Loucy (cell line): Measurements from ENCODE around the gene EIF4E2.

Experiments
- H2AFZ ChIP-seq: fragments of 200-600 bp; sonication (generic); 2 replicates; pipeline ENCODE4 v1.6.0; 2016; ENCODE audit warnings: antibody characterized with exemption, mild to moderate bottlenecking, low read length, moderate library complexity
- H3F3A ChIP-seq: fragments of 200-600 bp; 2 replicates; pipeline ENCODE4 v1.6.0; 2016; ENCODE audit warnings: antibody characterized with exemption, low read depth, mild to moderate bottlenecking
- H3K27me3 ChIP-seq: fragments of 200-600 bp; sonication (generic); 2 replicates; pipeline ENCODE4 v1.6.1; 2014; ENCODE audit warnings: low read length, mild to moderate bottlenecking; ENCODE audit not compliant: insufficient read depth, poor library complexity, severe bottlenecking
- H3K36me3 ChIP-seq: fragments of 200-600 bp; sonication (generic); 2 replicates; pipeline ENCODE4 v1.6.1; 2016; ENCODE audit warnings: low read length; ENCODE audit not compliant: insufficient read depth
- H3K4me1 ChIP-seq: fragments of 200-600 bp; sonication (generic); 2 replicates; pipeline ENCODE4 v1.5.1; 2014; ENCODE audit warnings: low read length, mild to moderate bottlenecking; ENCODE audit not compliant: insufficient read depth, poor library complexity, severe bottlenecking
- H3K4me2 ChIP-seq: fragments of 200-600 bp; sonication (generic); 2 replicates; pipeline ENCODE4 v1.6.0; 2014; ENCODE audit warnings: antibody characterized with exemption, low read length, low read depth, mild to moderate bottlenecking; ENCODE audit not compliant: poor library complexity, severe bottlenecking
- H3K4me3 ChIP-seq: fragments of 200-600 bp; sonication (generic); 2 replicates; pipeline ENCODE4 v1.5.1; 2014; ENCODE audit warnings: low read length, mild to moderate bottlenecking, mixed read lengths; ENCODE audit not compliant: poor library complexity, severe bottlenecking
- H3K79me2 ChIP-seq: fragments of 200-600 bp; sonication (generic); 2 replicates; pipeline ENCODE4 v1.6.1; 2014; ENCODE audit warnings: low read length; ENCODE audit not compliant: insufficient read depth
- H3K9ac ChIP-seq: fragments of 200-600 bp; sonication (generic); 2 replicates; pipeline ENCODE4 v1.6.0; 2014; ENCODE audit warnings: mild to moderate bottlenecking, low read depth, low read length, moderate library complexity; ENCODE audit not compliant: poor library complexity, severe bottlenecking
- H3K9me2 ChIP-seq: fragments of 200-600 bp; sonication (generic); replicated peaks from 2 replicates; pipeline ENCODE4 v1.6.1; 2016; ENCODE audit warnings: low read depth, low read length, mixed read lengths
- H3K9me3 ChIP-seq: fragments of 200-600 bp; sonication (generic); 2 replicates; pipeline ENCODE4 v1.6.1; 2014; ENCODE audit warnings: mild to moderate bottlenecking, antibody characterized with exemption, low read length, low read depth; ENCODE audit not compliant: insufficient read depth
- H4K20me1 ChIP-seq: fragments of 200-600 bp; sonication (generic); 2 replicates; pipeline ENCODE4 v1.6.0; 2014; ENCODE audit warnings: antibody characterized with exemption, low read length, mild to moderate bottlenecking; ENCODE audit not compliant: insufficient read depth, poor library complexity, severe bottlenecking
- CTCF ChIP-seq: fragments of 200-600 bp; sonication (generic); conservative IDR thresholded peaks from 2 replicates; pipeline ENCODE4 v1.5.1; 2014; ENCODE audit warnings: mild to moderate bottlenecking, antibody characterized with exemption, low read length
- EZH2phosphoT487 ChIP-seq: fragments of 200-600 bp; IDR thresholded peaks from 2 replicates; pipeline ENCODE4 v1.6.1; 2018; ENCODE audit warnings: antibody characterized with exemption, mild to moderate bottlenecking, moderate library complexity, borderline replicate concordance

EIF4E2 gene

GRCh38 chr2:232542715-232543467, 7.6 kb upstream of the EIF4E2 start:
- no peak overlapping the region for H2AFZ ChIP-seq
- no peak overlapping the region for H3K4me3 ChIP-seq

GRCh38 chr2:232543491-232543890, 7.0 kb upstream of the EIF4E2 start:
- no peaks in the 10 kb centered on the region for H3K4me1 ChIP-seq
- H3K4me3 ChIP-seq = no peak overlapping the region
- no peaks in the 10 kb centered on the region for H3F3A ChIP-seq
- H3K4me2 ChIP-seq = no peak overlapping the region
- no peaks in the 10 kb centered on the region for H3K36me3 ChIP-seq
- no peak overlapping the region for H3K9ac ChIP-seq
- peaks cover 1% of the 10 kb centered on the region; the same call in 1 of the 2 replicates for H3K79me2 ChIP-seq
- H3K27me3 ChIP-seq = no peaks in the 10 kb centered on the region
- no peaks in the 10 kb centered on the region for H3K9me2 ChIP-seq
- peaks cover 2% of the 10 kb centered on the region; the same call in 1 of the 2 replicates for H3K9me3 ChIP-seq
- H2AFZ ChIP-seq = no peak overlapping the region
- TF ChIP-seq EZH2phosphoT487 (no peak), CTCF (no peak)
- H4K20me1 ChIP-seq = peaks cover 5% of the 10 kb centered on the region

More at GRCh38 chr2:232542715-232543467, 7.6 kb upstream of the EIF4E2 start:
- Histone ChIP-seq H3K9me2 (no peaks in the 10 kb centered on the region), H3K9me3 (no peaks in the 10 kb centered on the region), H4K20me1 (peaks cover 5% of the 10 kb centered on the region), H3K9ac (no peak overlapping the region), H3K4me1 (no peaks in the 10 kb centered on the region), H3F3A (no peaks in the 10 kb centered on the region), H3K79me2 (no peaks in the 10 kb centered on the region; the same call in 1 of the 2 replicates), H3K4me2 (no peak overlapping the region), H3K27me3 (no peaks in the 10 kb centered on the region), H3K36me3 (no peaks in the 10 kb centered on the region)
- TF ChIP-seq CTCF (no peak), EZH2phosphoT487 (no peak)

GRCh38 chr2:232543928-232544631, 6.4 kb upstream of the EIF4E2 start:
- TF ChIP-seq EZH2phosphoT487 (no peak), CTCF (no peak)
- Histone ChIP-seq H3K4me3 (no peak overlapping the region), H3K9me3 (peaks cover 3% of the 10 kb centered on the region; the same call in 1 of the 2 replicates), H3K9ac (no peak overlapping the region), H3K79me2 (peaks cover 4% of the 10 kb centered on the region; the same call in 1 of the 2 replicates), H3K27me3 (no peaks in the 10 kb centered on the region), H3K9me2 (no peaks in the 10 kb centered on the region), H3K4me1 (no peaks in the 10 kb centered on the region), H2AFZ (no peak overlapping the region), H3K36me3 (no peaks in the 10 kb centered on the region), H3K4me2 (no peak overlapping the region), H3F3A (no peaks in the 10 kb centered on the region), H4K20me1 (peaks cover 5% of the 10 kb centered on the region)
